ENCODE measurements around the gene PCYOX1L. TPM values are rescaled to one million over a fixed set of nuclear protein-coding genes. Genes with fewer than 3 reads are reported as not detected.

PCYOX1L gene
- total RNA-seq, 1 experiment from 2014 or later, result 7.0 TPM

- Histone ChIP-seq H3K4me3 (ENCODE audit: low read depth in 2 of 2, low read length in 2 of 2) (no peak overlapping the region), H3K4me1 (ENCODE audit: control insufficient read depth, insufficient read depth, low read length) (no peaks in the 10 kb centered on the region), H3K27me3 (ENCODE audit: control insufficient read depth, insufficient read depth, low read length) (no peaks in the 10 kb centered on the region), H3K36me3 (ENCODE audit: control insufficient read depth, insufficient read depth, low read length) (no peaks in the 10 kb centered on the region), H3K27ac (ENCODE audit: low read length) (no peak overlapping the region), H3K9me3 (ENCODE audit: control insufficient read depth, insufficient read depth, low read depth, low read length) (no peaks in the 10 kb centered on the region)
- ChIA-PET CTCF (no interaction called here), POLR2A (no interaction called here)
- intact Hi-C loops (cut with micrococcal nuclease; ENCODE audit: unreplicated experiment) (no loop called here), in situ Hi-C loops (cut with HindIII; ENCODE audit: low pct_unique_long_range_greater_than_20kb, low sequenced_read_pairs) (no loop called here)
- no peak for DNase-seq (ENCODE audit: low read depth, low spot score)
- BruUV-seq (replicated peaks), result no TSS peak
- TF ChIP-seq REST (IDR thresholded peaks at IDR 0.05; ENCODE audit: insufficient read depth in 1 of 2, low read depth in 2 of 2, low read length in 1 of 2) (no peak), CTCF (IDR thresholded peaks at IDR 0.05) (no peak), SIN3A (IDR thresholded peaks at IDR 0.05; ENCODE audit: borderline replicate concordance, insufficient read depth, low read depth, low read length) (no peak), TCF7L2 (IDR thresholded peaks at IDR 0.05; ENCODE audit: low read depth, low read length) (no peak), POLR2AphosphoS5 (IDR thresholded peaks at IDR 0.05; ENCODE audit: low read depth, low read length) (no peak)
- no peak for ATAC-seq
Observed at GRCh38 chr5:149374303-149374702, 16.5 kb downstream of the PCYOX1L start.

- H3K4me1 ChIP-seq (ENCODE audit: control insufficient read depth, insufficient read depth, low read length), result no peaks in the 10 kb centered on the region
- no peak overlapping the region for H3K27ac ChIP-seq (ENCODE audit: low read length)
- TF ChIP-seq TCF7L2 (IDR thresholded peaks at IDR 0.05; ENCODE audit: low read depth, low read length) (no peak), POLR2AphosphoS5 (IDR thresholded peaks at IDR 0.05; ENCODE audit: low read depth, low read length) (no peak)
- intact Hi-C loops (cut with micrococcal nuclease; ENCODE audit: unreplicated experiment), result no loop called here
- in situ Hi-C loops (cut with HindIII; ENCODE audit: low pct_unique_long_range_greater_than_20kb, low sequenced_read_pairs), result no loop called here
- no TSS peak for BruUV-seq (replicated peaks)
- DNase-seq (ENCODE audit: low read depth, low spot score) (no peak), ATAC-seq (no peak)
- H3K4me3 ChIP-seq (ENCODE audit: low read depth in 2 of 2, low read length in 2 of 2), result no peak overlapping the region
- no peaks in the 10 kb centered on the region for H3K36me3 ChIP-seq (ENCODE audit: control insufficient read depth, insufficient read depth, low read length)
- CTCF ChIA-PET, result interaction anchor here (0.5 kb wide), 1 partner anchor 148 kb away, joined by 6 read pairs; no protein-coding TSS in a partner anchor
- H3K9me3 ChIP-seq (ENCODE audit: control insufficient read depth, insufficient read depth, low read depth, low read length), result no peaks in the 10 kb centered on the region
- H3K27me3 ChIP-seq (ENCODE audit: control insufficient read depth, insufficient read depth, low read length), result no peaks in the 10 kb centered on the region
- POLR2A ChIA-PET, result no interaction called here
Observed at GRCh38 chr5:149374801-149375200, 17.0 kb downstream of the PCYOX1L start.

GRCh38 chr5:149375434-149375833 is 17.6 kb downstream of the PCYOX1L start:
- Histone ChIP-seq H3K4me3 (ENCODE audit: low read depth in 2 of 2, low read length in 2 of 2) (no peak overlapping the region), H3K36me3 (ENCODE audit: control insufficient read depth, insufficient read depth, low read length) (no peaks in the 10 kb centered on the region), H3K27ac (ENCODE audit: low read length) (no peak overlapping the region), H3K27me3 (ENCODE audit: control insufficient read depth, insufficient read depth, low read length) (no peaks in the 10 kb centered on the region), H3K4me1 (ENCODE audit: control insufficient read depth, insufficient read depth, low read length) (no peaks in the 10 kb centered on the region), H3K9me3 (ENCODE audit: control insufficient read depth, insufficient read depth, low read depth, low read length) (no peaks in the 10 kb centered on the region)
- in situ Hi-C loops (cut with HindIII; ENCODE audit: low pct_unique_long_range_greater_than_20kb, low sequenced_read_pairs), result no loop called here
- ATAC-seq, result no peak
- TF ChIP-seq TCF7L2 (IDR thresholded peaks at IDR 0.05; ENCODE audit: low read depth, low read length) (no peak), SIN3A (IDR thresholded peaks at IDR 0.05; ENCODE audit: borderline replicate concordance, insufficient read depth, low read depth, low read length) (no peak), REST (IDR thresholded peaks at IDR 0.05; ENCODE audit: insufficient read depth in 1 of 2, low read depth in 2 of 2, low read length in 1 of 2) (no peak), POLR2AphosphoS5 (IDR thresholded peaks at IDR 0.05; ENCODE audit: low read depth, low read length) (no peak), CTCF (IDR thresholded peaks at IDR 0.05) (no peak)
- ChIA-PET CTCF (interaction anchor here (0.5 kb wide), 1 partner anchor 149 kb away, joined by 6 read pairs; no protein-coding TSS in a partner anchor), POLR2A (no interaction called here)
- DNase-seq (ENCODE audit: low read depth, low spot score), result no peak
- BruUV-seq (replicated peaks), result no TSS peak
- intact Hi-C loops (cut with micrococcal nuclease; ENCODE audit: unreplicated experiment), result no loop called here
